Peyer's patch (tissue), 4 donors: Measurements from ENCODE around the gene SMOC1. TPM values are rescaled to one million over a fixed set of nuclear protein-coding genes. Genes with fewer than 3 reads are reported as not detected.

Source experiments
- DNase-seq, 3 donors: peaks; one replicate each; pipeline ENCODE4 v3.0.0-alpha.2; 2017 to 2019
- H3K27ac ChIP-seq, 4 donors: fragments of 200-600 bp; sonication (generic); one replicate each; pipeline ENCODE4 v1.5.1; 2016 to 2019
- H3K27me3 ChIP-seq, 2 donors: fragments of 200-600 bp; sonication (generic); one replicate each; pipeline ENCODE4 v1.5.1; 2019
- H3K36me3 ChIP-seq, 3 donors: fragments of 200-600 bp; sonication (generic); one replicate each; pipeline ENCODE4 v1.5.1; 2016 to 2019
- H3K4me1 ChIP-seq, 4 donors: fragments of 200-600 bp; sonication (generic); one replicate each; pipeline ENCODE4 v1.5.1; 2016 to 2019
- H3K4me3 ChIP-seq, 4 donors: fragments of 200-600 bp; sonication (generic); 1 replicate in 3 of 4; 2 replicates in 1 of 4; pipeline ENCODE4 v1.5.1; 2016 to 2019; ENCODE audit warnings: mild to moderate bottlenecking in 1 of 4
- H3K9me3 ChIP-seq, 4 donors: fragments of 200-600 bp; sonication (generic); one replicate each; pipeline ENCODE4 v1.5.1; 2016 to 2019; ENCODE audit warnings: mild to moderate bottlenecking in 1 of 4
- CTCF ChIP-seq, 6 experiments: fragments of 450-650 bp in 4 of 6; fragments of 200-600 bp in 2 of 6; sonication (generic) in 1 of 6; IDR thresholded peaks; one replicate each; pipeline ENCODE4 v1.5.1; 2017 to 2019; ENCODE audit warnings: antibody characterized with exemption in 6 of 6, mild to moderate bottlenecking in 3 of 6, moderate library complexity in 1 of 6
- POLR2A ChIP-seq, 2 donors: fragments of 450-650 bp; IDR thresholded peaks; one replicate each; pipeline ENCODE4 v1.5.1; 2017; ENCODE audit warnings: antibody characterized with exemption in 2 of 2, mild to moderate bottlenecking in 2 of 2, moderate library complexity in 2 of 2
- total RNA-seq, 4 donors: library from RNA; depleted of rRNA; stranded (reverse); fragments of >200 nt; gene quantifications; one replicate each; pipeline ENCODE4 v1.1.0, GENCODE V29; 2016

SMOC1 gene
- total RNA-seq, 4 donors from 2014 or later: 0.35 to 0.54 (median 0.38) TPM; not detected in 1

GRCh38 chr14:70011708-70012107 is 132.5 kb downstream of the SMOC1 start:
- TF ChIP-seq CTCF (IDR thresholded peaks at IDR 0.05) (no peak), POLR2A (IDR thresholded peaks at IDR 0.05) (no peak)
- Histone ChIP-seq H3K4me1 (no peaks in the 10 kb centered on the region), H3K4me3 (no peak overlapping the region), H3K9me3 (no peaks in the 10 kb centered on the region), H3K36me3 (no peaks in the 10 kb centered on the region), H3K27ac (no peak overlapping the region), H3K27me3 (no peaks in the 10 kb centered on the region)
- DNase-seq: no peak

- TF ChIP-seq CTCF (IDR thresholded peaks at IDR 0.05) (peak in 4 of 6 experiments; percentile 39 to 68 (median 52)), POLR2A (IDR thresholded peaks at IDR 0.05) (no peak)
Observed at GRCh38 chr14:70013271-70013873, 134.2 kb downstream of the SMOC1 start.

GRCh38 chr14:70014406-70015095 is 135.3 kb downstream of the SMOC1 start:
- Histone ChIP-seq H3K9me3 (no peaks in the 10 kb centered on the region), H3K27ac (no peak overlapping the region), H3K4me3 (no peak overlapping the region), H3K36me3 (no peaks in the 10 kb centered on the region), H3K4me1 (no peaks in the 10 kb centered on the region), H3K27me3 (no peaks in the 10 kb centered on the region)
- no peak for TF ChIP-seq CTCF (IDR thresholded peaks at IDR 0.05)
- TF ChIP-seq POLR2A (IDR thresholded peaks at IDR 0.05): no peak
- DNase-seq: no peak

More at GRCh38 chr14:70013271-70013873, 134.2 kb downstream of the SMOC1 start:
- H3K27ac ChIP-seq: no peak overlapping the region
- no peaks in the 10 kb centered on the region for H3K9me3 ChIP-seq
- no peak overlapping the region for H3K4me3 ChIP-seq
- H3K27me3 ChIP-seq: no peaks in the 10 kb centered on the region
- DNase-seq: peak in 1 of 3 donors; percentile 54
- no peaks in the 10 kb centered on the region for H3K36me3 ChIP-seq
- no peaks in the 10 kb centered on the region for H3K4me1 ChIP-seq

- Histone ChIP-seq H3K4me3 (no peak overlapping the region), H3K9me3 (no peaks in the 10 kb centered on the region), H3K36me3 (no peaks in the 10 kb centered on the region), H3K27ac (no peak overlapping the region), H3K4me1 (no peaks in the 10 kb centered on the region), H3K27me3 (no peaks in the 10 kb centered on the region)
- DNase-seq: no peak
- TF ChIP-seq CTCF (IDR thresholded peaks at IDR 0.05) (no peak), POLR2A (IDR thresholded peaks at IDR 0.05) (no peak)
Observed at GRCh38 chr14:70018230-70018629, 139.0 kb downstream of the SMOC1 start.

- Histone ChIP-seq H3K4me1 (no peaks in the 10 kb centered on the region), H3K4me3 (peak overlapping the region in 1 of 4 donors; percentile 14)
- DNase-seq: peak in 2 of 3 donors; percentile 18 to 53
Observed at GRCh38 chr14:70018713-70019211, 139.5 kb downstream of the SMOC1 start.

More at GRCh38 chr14:70018713-70019211, 139.5 kb downstream of the SMOC1 start:
- TF ChIP-seq CTCF (IDR thresholded peaks at IDR 0.05) (no peak), POLR2A (IDR thresholded peaks at IDR 0.05) (no peak)
- H3K9me3 ChIP-seq: no peaks in the 10 kb centered on the region
- no peaks in the 10 kb centered on the region for H3K27me3 ChIP-seq
- no peaks in the 10 kb centered on the region for H3K36me3 ChIP-seq
- no peak overlapping the region for H3K27ac ChIP-seq
